ENCODE results near the gene TNPO2.
A peak's percentile ranks its signal among the peaks of the same experiment; 100 is the strongest.

The TNPO2 gene

GRCh38 chr19:12736995-12737834 is 13.5 kb upstream of the TNPO2 start, which contains the start of gene GET3 (continued):
- TF ChIP-seq ZNF174 (tag by site-specific recombination; IDR thresholded peaks at IDR 0.05), result no peak
- TF ChIP-seq ZNF121 (tag by site-specific recombination; IDR thresholded peaks at IDR 0.05), result no peak
- TF ChIP-seq ZNF18 (tag by site-specific recombination; IDR thresholded peaks at IDR 0.05), result no peak
- 0 out of 2 replicates have a peak, but pooled peaks have one; percentile 36 for TF ChIP-seq ZFP69B (tag by site-specific recombination; IDR thresholded peaks at IDR 0.05)
- no peak for TF ChIP-seq BCL11A (tag by site-specific recombination; IDR thresholded peaks at IDR 0.05; ENCODE audit: low read depth)
- TF ChIP-seq ZNF138 (tag by site-specific recombination; IDR thresholded peaks at IDR 0.05; ENCODE audit: borderline replicate concordance), result no peak
- no peak for TF ChIP-seq ZNF292 (tag by site-specific recombination; IDR thresholded peaks at IDR 0.05; ENCODE audit: borderline replicate concordance, low read depth)
- no peak for TF ChIP-seq ZNF473 (tag by site-specific recombination; IDR thresholded peaks at IDR 0.05)
- TF ChIP-seq ZBTB20 (tag by site-specific recombination; IDR thresholded peaks at IDR 0.05), result no peak
- no peak for TF ChIP-seq SETDB1 (IDR thresholded peaks at IDR 0.05; ENCODE audit: insufficient read length, low read length)
- peak; percentile 91 for TF ChIP-seq ZXDB (tag by site-specific recombination; IDR thresholded peaks at IDR 0.05)
- TF ChIP-seq ZNF157 (tag by site-specific recombination; IDR thresholded peaks at IDR 0.05), result no peak
- no peak for TF ChIP-seq ZNF747 (tag by site-specific recombination; IDR thresholded peaks at IDR 0.05)
- no peak for TF ChIP-seq ZNF654 (tag by site-specific recombination; IDR thresholded peaks at IDR 0.05; ENCODE audit: low read depth)
- TF ChIP-seq ZNF555 (tag by site-specific recombination; conservative IDR thresholded peaks at IDR 0.05), result no peak
- no peak for TF ChIP-seq SALL2 (tag by site-specific recombination; IDR thresholded peaks at IDR 0.05; ENCODE audit: borderline replicate concordance)
- no peak for TF ChIP-seq GLI4 (tag by site-specific recombination; IDR thresholded peaks at IDR 0.05)
- TF ChIP-seq EGR2 (tag by site-specific recombination; IDR thresholded peaks at IDR 0.05; ENCODE audit: low read depth), result no peak
- no peak for TF ChIP-seq ZNF184 (tag by site-specific recombination; IDR thresholded peaks at IDR 0.05)
- TF ChIP-seq PRDM1 (tag by site-specific recombination; IDR thresholded peaks at IDR 0.05), result 0 out of 2 replicates have a peak, but pooled peaks have one; percentile 17
- TF ChIP-seq ZBTB7A (tag by site-specific recombination; IDR thresholded peaks at IDR 0.05; ENCODE audit: low read depth), result 0 out of 2 replicates have a peak, but pooled peaks have one; percentile 49
- no peak for TF ChIP-seq TRIM28 (IDR thresholded peaks at IDR 0.05; ENCODE audit: borderline replicate concordance, low read length)
- TF ChIP-seq ZNF792 (tag by site-specific recombination; IDR thresholded peaks at IDR 0.05), result no peak
- no peak for TF ChIP-seq ZNF837 (tag by site-specific recombination; IDR thresholded peaks at IDR 0.05)
- no peak for TF ChIP-seq ZNF140 (tag by site-specific recombination; IDR thresholded peaks at IDR 0.05)
- TF ChIP-seq ZNF48 (tag by site-specific recombination; IDR thresholded peaks at IDR 0.05), result no peak
- TF ChIP-seq ZNF133 (tag by site-specific recombination; IDR thresholded peaks at IDR 0.05), result no peak
- TF ChIP-seq ZNF266 (tag by site-specific recombination; IDR thresholded peaks at IDR 0.05; ENCODE audit: low read depth), result no peak
- TF ChIP-seq ZNF513 (tag by site-specific recombination; IDR thresholded peaks at IDR 0.05), result peak; percentile 54; the same call in 1 of the 2 replicates
- TF ChIP-seq GFI1B (tag by site-specific recombination; IDR thresholded peaks at IDR 0.05), result no peak
- TF ChIP-seq TCF7L2 (IDR thresholded peaks at IDR 0.05; ENCODE audit: borderline replicate concordance, low read depth, low read length), result no peak
- no peak for TF ChIP-seq ZBTB26 (tag by site-specific recombination; optimal IDR thresholded peaks at IDR 0.05)
- peak; percentile 25; the same call in 1 of the 2 replicates for TF ChIP-seq ZNF785 (tag by site-specific recombination; IDR thresholded peaks at IDR 0.05)
- no peak for TF ChIP-seq ZNF704 (tag by site-specific recombination; IDR thresholded peaks at IDR 0.05)
- TF ChIP-seq KLF16 (tag by site-specific recombination; IDR thresholded peaks at IDR 0.05), result peak; percentile 86
